Retinal pigment epithelial cell (primary cell): Measurements from ENCODE around the gene CPA5.

Source experiments
- DNase-seq: peaks from one replicate; pipeline ENCODE4 v3.0.0-alpha.2; 2010; ENCODE audit warnings: low read depth
- H3K4me3 ChIP-seq: 2 replicates; pipeline ENCODE4 v1.5.1; 2011; ENCODE audit warnings: mild to moderate bottlenecking, low read length, control low read depth, moderate library complexity
- CTCF ChIP-seq: conservative IDR thresholded peaks from 2 replicates; pipeline ENCODE4 v1.5.1; 2011; ENCODE audit warnings: low read depth, low read length, control low read depth, inconsistent platforms

CPA5 gene

DNA sequence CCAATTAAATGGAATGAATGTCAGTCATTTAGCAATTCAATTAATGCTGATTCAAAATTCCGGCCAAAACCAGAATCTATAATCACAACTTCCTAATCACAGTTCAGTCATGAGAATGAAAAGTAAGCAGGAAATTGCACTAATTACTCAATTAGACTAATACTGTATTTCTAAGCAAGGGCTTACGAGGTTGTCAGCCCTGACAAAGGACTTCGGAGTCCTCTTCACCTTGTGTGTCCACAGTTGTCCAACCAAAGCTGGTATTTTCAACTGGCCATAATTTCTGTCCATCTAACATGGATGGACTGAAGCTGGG, 53.1 kb downstream of the CPA5 start:
- no peak for TF ChIP-seq CTCF
- DNase-seq: no peak
- H3K4me3 ChIP-seq: no peak overlapping the region

DNA sequence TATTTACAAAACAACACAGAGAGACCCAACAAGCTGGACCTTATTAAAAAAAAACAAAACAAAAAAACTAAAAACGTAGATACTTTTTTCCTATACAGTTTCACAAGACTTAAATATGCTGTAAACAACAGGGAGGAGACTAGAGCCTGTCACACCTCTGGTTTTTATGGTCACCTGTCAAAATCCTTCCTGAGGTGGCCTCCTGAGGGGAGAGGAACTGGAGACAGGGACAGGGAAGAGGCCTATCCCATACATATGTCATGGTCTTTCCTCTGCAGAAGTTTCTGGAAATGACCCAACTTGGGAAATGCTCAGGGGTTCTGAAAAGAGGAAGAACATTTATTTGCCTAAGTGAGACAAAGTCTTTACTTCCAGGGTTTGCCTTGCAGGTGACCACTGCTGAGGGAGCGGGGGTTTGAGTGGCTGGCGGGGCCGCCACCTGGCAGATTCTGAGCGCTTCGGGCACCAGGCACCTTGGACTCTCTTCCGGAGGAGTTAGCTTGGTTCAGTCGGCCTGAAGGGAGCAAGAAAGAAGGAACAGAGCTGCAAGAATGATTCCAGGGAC, 54.0 kb downstream of the CPA5 start:
- no peak overlapping the region for H3K4me3 ChIP-seq
- TF ChIP-seq CTCF: no peak
- DNase-seq: no peak

GRCh38 chr7:130400120-130400572, 55.5 kb downstream of the CPA5 start:
- peak; percentile 50 for DNase-seq
- no peak for TF ChIP-seq CTCF

GRCh38 chr7:130401101-130401500, 56.5 kb downstream of the CPA5 start:
- TF ChIP-seq CTCF: no peak
- DNase-seq: no peak
- no peak overlapping the region for H3K4me3 ChIP-seq

More at GRCh38 chr7:130400120-130400572, 55.5 kb downstream of the CPA5 start:
- no peak overlapping the region for H3K4me3 ChIP-seq

GRCh38 chr7:130401578-130401977, 57.0 kb downstream of the CPA5 start:
- no peak for TF ChIP-seq CTCF
- H3K4me3 ChIP-seq: no peak overlapping the region
- DNase-seq: no peak

- H3K4me3 ChIP-seq: no peak overlapping the region
- no peak for TF ChIP-seq CTCF
- no peak for DNase-seq
Observed at GRCh38 chr7:130405003-130405402, 60.4 kb downstream of the CPA5 start.

DNA sequence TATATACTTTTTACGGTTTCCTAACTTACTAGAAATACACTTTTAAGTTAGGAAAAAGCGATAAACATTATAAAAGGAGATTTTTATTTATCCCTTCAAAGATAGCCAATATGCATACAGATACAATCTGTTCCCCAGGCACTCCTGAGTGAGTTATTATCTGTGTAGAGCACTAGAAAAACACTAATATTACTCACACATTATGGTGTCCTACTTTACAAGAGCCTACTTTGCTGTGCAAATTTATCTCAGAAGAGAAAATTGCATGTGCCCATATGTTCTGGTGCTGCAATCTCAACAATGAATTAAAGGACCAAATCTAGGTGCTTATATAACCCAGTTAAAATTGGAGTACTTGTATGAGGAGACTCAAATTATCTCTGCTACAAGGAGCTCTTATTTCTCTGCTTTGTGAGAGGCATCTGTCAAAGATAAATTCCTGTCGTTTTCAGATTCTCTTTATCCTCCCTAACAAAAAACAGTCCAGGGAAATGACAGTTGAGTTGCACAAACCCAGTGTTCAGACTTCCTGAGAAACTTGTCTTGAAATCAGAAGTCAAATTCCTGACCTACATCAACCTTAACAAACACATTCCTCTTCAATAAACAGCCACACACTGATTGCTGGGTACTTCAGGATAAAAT, 64.6 kb downstream of the CPA5 start:
- DNase-seq: no peak
- no peak for TF ChIP-seq CTCF
- no peak overlapping the region for H3K4me3 ChIP-seq
